GM18858 (cell line): Measurements from ENCODE around the gene PDX1.
"Not testable (repeated sequence)": the region's sequence is repeated elsewhere in the genome, so short reads cannot be mapped to it uniquely, and the experiment has no call there.

Experiments
- ATAC-seq: cut with Tn5 transposase; IDR thresholded peaks from one replicate; pipeline ENCODE4 v1.9.1; 2021; ENCODE audit not compliant: unreplicated experiment

PDX1 gene

DNA sequence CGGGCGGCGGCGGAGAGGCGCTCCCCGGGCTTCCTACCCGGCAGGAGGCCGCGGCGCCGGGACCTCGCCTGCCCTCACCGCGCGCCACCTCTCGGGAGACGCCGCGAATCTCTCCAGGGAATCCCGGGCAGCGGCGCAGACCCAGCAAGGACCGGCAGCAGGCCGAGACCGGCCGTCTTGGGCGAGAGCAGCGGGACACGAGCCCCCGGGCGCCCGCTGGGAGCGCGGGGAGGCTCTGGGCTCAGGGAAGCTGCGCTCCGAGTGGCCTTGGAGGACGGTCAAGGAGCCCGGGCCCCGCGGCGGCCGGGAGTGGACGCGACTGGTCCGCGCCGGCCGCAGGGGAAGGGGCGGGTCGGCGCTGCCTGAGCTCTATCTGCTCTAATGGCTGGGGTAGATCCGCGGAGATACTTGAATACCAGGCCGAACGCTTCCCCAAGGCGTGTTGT lies 34.6 kb downstream of the PDX1 start:
- ATAC-seq: no peak

DNA sequence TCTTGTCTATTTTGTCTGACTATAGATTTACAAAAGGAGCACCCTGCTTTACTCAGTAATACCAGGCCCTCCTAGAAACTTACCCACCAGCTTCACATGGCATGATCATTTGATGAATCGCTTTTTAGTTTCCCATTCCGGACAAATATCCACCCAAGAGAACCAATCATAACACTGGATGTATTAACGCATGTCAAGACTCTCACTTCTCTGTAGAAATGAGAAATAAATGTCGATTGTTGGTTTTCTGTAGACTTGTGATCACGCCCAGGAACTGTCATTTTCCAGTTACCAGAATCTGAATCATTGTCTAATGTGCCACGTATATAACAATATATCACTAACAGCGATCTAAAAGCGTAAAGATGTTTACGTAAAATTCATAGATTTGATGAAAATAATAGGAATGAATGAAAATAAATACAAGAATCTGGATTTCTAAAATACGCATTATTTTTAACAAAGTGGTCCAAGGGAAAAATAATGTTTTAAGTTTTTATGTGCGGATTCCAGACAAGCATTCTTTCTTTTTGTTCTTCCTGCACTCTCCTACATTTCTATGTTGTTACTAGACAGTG lies 35.3 kb downstream of the PDX1 start:
- no peak for ATAC-seq

DNA sequence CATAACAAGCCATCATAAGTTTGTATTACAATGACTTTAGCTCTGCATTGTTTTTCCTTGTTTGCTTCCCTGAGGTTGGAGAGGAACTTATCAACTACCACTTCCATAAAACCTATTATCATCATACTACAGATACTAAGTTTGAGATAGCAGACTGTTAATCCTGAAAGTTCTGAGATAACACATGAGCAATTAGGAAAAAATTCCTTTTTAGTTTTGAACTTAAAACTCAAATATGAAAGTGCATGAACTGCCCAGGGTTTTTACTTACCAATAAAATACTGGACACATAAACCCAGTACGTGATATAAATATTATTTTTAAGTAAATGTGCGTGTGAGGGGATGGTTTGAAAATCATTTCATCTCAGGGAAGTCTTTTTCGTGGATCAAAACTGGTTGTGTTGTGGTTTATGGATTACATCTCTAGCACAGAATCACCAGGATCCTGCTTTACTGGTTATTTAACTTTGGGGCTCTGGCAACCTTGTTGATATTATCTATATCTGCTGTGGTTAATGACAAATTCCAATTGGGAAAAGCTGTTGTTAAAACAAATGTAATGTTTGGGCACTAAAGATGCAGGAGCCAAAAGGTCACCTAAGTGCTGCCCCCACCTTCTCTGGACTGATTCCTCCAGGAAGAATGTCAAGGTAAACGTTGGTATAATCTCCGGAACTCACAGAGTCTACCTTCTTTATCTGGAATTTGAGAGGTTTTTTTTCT lies 36.9 kb downstream of the PDX1 start:
- ATAC-seq: no peak

DNA sequence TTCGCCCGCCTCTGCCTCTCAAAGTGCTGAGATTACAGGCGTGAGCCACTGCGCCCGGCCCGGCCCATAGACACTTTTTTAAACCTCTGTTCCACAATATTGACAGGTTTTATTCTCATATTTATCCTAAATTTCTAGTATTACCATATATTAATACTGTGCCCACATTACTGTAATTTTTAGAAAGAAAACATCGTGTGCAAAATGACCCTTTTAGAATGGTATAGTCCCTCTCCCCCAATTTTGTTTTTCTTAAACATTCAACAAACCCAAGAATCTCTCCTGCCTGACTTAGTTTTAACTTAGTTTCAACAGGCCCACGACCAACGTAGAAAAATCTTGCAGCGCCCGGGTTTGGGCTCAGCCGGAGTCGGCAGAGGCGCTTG lies 40.2 kb downstream of the PDX1 start:
- no peak for ATAC-seq

DNA sequence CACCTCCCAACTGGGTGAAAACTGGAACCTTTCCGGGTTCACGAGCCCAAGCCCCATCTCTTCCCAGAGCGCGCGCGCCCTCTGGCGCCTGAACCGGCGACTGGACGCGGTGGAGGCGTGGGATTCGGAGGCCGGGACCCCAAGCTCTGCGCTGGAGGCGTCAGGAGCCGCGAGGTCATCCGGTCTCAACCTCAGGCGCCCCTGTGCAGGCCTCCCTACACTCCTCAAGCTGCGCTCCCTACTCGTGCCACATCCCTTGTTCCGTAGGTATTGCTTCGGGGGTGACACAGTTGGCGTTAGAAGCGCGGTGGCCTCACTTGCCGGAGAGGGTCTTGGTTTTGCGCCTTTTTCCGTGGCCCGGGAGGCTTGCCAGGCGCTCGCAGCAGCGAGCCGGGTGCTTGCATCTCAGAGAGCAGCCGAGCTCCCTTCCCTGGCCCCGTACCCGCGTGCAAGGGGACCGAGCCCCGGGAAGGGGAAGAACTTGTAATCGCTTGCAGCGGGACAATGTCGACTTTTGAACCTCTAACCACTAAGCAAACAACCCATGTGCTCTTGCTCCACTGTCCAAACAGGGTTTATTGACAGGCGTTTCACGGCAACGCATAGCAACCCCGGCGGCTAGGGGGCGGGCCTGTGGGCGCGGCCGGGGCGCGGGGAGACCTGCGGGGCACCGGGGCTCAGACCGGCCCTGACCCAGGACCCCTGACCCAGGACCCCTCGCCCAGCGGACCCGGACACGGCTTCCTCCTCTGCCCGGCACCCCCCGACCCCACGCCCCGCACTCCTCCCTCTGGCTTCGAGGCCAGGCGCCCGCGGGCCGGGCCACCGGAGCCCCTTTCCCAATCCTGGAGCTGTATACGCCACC lies 40.8 kb downstream of the PDX1 start:
- ATAC-seq: no peak

DNA sequence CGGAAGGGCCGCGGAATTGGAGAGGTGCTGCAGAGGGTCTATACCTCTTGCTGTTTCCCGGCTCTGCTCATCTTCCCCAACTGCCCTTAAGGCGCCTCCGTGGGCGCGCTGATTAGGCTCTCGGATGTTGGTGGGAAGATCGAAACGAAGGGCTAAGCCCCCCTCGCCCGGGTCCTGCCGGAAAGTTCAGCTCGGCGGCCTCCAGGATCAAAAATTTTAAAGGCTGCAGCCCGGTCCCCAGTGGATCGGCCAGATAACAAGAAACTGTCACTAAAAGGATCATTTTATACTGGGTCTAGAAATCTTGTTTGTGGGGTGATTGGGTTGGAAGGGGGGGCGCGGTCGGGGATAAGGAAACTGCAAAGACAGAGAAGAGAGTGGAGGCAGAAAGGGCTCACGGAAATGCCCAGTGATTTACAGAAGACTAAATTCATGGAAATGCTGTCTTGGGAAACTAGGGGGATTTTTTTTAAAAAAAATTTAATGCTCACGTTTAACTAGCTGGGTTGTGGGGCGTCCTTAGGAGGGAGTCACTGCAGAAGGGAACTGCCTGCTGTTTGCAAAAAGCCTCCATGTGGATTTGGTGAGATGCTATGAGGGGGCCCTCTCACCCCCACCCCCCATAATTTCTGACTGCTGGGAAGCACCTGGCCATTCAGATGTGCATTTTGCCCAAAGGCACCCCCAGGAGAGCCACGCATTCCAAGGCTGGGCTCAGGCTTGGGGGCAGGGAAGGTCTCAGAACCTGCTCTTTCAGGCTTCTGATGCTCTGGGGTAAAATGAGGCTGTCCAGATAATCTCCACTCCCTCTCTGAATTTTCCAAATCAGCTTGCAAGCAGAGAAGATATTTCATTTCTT lies 41.7 kb downstream of the PDX1 start:
- no peak for ATAC-seq

DNA sequence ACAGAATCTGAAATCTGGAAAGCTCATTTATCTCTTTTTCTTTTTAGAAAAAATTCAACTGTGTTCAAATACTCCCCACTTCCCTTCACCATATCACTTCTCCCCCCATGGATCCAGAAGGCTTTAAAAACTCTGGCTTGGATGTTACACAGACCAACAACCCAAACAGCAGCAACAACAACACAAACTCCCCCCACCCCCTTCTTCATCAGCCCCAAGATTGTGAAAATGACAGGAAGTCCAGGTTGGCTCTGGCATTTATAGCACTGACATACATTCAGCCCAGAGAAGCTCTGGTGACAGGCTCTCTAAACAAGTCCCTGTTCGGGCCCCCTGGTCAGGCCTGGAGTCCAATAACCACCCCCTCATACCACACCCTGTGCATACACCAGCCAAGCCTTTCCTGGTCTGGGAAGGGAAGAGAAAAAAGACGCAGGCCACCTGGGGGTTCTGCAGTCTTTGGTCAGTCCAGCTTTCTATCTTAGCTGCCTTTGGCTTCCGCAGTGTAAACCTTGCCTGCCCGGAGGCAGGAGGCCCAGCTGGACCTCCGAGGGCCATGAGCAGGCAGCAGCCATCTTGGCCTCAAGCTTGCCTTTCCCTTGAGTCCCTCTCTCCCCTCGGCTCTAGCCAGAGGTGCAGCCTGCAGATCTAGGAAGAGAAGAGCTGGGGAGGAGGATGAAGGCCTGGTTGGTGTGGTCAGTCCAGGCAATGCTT lies 42.5 kb downstream of the PDX1 start:
- no peak for ATAC-seq

DNA sequence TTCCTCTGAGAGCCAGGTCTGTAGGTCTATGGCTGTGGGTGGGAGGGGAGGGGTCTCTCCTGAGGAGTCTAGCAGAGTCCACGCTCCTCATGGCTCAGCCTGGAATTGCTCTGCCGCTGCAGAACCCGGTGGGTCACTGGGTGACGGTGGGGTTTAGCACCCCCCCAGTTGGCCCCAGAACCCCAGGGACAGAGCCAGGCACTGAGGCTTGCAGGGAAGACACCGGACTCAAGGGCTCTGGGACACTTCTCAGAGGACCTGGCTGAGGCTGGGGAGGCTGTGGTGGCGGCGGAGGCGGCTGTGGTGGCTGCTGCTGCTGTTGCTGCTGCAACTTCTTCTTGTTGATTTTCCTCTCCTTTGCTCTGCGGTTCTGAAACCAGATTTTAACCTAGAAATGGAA lies 43.2 kb downstream of the PDX1 start:
- no peak for ATAC-seq

DNA sequence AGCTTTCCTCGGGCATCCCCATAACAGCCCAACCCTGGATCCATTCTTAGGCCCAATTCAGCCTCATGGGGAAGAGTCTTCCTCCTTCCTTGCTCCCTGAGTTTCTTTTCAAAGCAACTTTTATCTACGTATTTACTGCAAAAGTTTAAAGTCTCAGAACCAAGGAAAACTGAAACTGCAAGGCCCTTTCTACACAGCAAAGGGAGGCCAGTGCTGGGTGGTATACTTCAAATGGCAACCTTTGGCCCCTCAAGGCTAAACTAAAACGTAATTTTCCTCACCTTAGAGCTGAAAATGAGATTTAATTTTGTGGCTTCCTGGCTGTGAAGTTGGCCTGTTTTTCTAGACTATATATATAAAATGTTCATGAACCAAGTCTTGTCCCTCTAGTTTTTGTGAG lies 43.7 kb downstream of the PDX1 start:
- no peak for ATAC-seq

DNA sequence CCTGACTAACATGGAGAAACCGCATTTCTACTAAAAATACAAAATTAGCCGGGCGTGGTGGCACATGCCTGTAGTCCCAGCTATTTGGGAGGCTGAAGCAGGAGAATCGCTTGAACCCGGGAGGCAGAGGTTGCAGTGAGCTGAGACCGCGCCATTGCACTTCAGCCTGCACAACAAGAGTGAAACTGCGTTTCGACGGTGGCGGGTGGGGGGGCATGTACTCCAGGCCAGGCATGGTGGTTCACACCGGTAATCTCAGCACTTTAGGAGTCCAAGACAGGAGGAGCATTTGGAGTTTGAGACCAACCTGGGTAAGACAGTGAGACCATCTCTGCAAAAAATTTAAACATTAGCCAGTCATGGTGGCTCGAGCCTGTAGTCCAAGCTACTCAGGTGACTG lies 44.4 kb downstream of the PDX1 start:
- not testable (repeated sequence) for ATAC-seq

DNA sequence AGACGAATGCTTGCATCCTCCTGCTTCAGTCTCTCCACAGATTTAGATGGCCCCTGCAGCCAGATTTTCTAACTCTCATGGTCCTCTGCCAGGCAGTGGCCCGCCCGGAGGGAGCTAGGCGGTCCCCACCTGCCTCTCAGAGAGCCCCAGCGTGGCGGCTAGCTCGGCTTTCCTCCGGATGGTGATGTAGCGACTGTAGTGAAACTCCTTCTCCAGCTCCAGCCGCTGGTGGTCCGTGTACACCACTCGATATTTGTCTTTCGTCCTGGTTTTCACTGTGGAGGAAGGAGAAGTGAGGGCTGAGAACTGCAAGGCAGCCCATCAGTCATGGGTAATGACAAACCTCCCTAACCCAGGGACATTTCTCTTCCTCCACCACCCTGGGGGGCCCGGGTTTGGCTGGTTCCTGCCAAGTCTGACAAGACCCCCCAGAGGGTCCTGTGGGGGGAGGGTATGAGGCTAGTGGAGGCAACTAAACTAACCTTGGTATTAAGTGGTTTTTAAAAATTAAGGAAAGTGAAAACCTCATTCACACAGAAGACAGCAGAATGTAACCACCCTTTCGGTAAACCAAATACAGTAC lies 45.0 kb downstream of the PDX1 start:
- ATAC-seq: no peak

DNA sequence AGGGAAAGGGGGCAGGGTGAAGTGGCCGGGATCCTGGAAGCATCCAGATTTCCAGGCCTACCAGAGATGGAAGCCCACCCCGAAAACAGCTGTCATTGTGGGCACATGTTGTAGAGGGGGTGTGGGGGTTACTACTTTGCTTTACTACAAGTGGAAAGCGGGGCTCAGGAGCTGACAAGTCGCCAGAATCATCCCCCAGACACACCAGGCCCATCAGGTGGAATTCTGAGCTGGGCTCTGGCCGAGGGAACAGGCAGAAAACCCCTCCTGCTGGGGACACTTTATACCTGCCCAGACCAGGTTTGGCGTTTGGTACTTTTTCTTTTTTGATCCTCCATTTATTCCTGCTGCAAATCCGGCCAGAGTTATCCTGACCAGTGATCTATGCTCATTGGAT lies 45.5 kb downstream of the PDX1 start:
- ATAC-seq: no peak

DNA sequence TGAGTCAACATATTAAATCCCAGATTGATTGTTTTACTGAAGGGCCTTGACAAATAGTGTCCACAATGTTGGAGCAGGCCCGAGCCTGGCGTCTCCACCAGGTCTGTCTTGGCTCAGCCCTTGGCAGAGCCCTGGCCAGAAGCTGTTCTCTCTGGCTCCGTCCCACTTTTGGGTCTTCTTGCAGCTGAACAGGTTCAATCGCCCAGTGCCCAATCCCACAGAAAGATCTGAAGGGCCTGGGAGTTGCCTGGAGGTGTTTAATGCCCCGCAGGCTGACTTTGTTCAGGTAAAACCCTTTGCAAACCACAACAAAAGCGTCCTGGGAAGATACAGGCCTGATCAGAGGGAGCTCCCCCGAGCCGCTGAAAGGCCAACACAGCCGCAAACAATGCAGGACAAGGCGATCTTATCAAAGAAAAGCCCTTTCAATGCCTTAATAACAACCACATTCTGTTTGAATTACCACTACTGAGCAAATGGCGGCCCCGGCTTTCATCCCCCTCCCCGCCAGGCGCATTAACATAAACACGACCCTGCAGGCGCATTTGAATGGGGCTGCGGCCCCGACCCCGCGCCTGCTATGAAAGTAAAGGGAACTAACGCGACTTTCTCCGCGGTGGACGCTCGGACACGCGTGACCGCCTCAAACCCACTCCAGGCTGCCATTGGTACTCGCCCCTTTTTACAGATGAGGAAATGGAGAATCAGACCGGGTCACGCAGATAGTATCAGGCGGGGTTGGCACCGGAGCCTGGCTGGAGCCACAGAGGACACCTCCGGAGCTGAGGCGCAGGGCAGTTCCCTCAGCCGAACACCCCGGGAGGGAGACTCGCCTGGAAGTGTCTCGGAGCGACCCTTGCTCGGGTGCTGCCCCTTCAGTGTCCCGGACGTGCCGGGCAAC lies 46.2 kb downstream of the PDX1 start:
- ATAC-seq: no peak

DNA sequence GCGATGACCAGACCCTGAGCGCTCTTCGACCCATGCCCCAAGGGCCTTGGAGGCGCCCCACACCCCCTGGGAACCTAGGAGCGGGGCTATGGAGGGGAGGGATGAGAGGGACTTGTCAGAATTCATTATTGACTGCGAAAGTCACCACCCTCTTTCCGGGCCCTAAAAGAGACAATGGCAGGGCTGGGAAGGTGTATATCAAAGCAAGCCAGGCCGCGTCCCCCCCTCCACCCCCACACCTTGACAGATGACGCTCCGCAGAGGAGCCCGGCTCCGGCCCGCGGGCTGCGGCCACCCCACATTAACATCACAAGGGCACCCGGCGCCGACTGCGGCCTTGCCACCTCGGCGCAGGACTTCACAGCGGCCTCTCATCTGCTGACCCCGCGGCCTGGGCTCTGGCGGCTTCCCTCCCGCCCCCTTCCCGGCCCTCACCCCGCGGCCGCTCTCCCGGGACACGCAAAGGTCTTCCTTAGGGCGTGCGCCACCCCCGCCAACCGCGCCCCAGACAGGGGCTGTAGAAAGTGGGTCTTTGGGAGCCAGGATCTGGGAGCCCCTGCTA lies 46.9 kb downstream of the PDX1 start:
- ATAC-seq: no peak

DNA sequence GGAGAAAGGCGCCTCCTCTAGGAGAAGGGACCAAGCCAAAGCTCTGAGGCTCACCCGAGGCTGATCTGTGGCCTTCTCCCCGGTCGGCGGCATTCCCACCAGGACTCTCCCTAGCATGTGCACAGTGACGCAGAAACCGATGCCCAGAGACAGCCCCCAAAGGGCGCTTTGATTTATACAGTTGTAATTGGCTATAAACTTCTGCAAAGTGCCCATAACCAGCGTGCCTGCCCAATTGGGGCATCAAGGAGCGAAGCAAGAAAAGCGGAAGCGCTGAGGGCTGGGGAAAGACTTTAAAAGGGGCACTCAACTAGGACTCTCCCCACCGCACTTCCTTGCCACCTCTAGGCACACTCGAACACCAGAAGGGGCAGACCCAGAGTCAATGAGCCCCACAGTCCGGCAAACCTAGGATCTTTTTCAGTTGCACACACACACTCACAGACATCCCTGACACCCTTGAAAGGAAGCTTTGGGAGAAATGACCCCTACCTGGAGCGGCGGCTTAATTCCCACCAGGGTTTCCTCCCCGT lies 47.5 kb downstream of the PDX1 start:
- ATAC-seq: no peak

DNA sequence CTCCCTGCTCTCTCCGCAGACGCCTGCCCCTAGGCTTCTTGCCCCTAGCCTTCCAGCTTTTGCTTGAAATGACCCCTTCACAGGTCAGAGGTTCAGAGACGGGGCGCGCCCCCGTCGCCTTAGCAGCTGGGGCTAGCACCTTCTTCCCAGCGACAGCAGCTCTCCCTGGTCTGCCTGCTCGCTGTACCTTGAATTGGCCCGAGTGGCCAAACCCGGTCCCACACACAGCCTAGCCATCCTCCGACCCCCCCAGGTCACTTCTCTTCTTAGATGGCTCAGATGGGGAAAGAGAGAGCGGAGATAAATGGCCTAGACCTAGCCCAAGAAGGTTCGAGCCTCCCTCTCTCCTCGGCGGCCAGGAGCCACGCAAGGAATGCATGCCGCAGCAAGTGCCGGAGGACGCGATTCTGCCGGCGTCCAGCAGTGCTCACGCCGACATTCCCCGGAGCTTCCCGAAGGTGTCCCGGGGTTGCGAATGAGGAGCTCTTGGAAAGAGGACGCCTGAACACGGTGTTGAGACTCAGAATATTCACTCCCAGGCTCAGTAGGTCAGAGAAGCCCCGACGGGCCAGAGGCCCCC lies 48.0 kb downstream of the PDX1 start:
- no peak for ATAC-seq

DNA sequence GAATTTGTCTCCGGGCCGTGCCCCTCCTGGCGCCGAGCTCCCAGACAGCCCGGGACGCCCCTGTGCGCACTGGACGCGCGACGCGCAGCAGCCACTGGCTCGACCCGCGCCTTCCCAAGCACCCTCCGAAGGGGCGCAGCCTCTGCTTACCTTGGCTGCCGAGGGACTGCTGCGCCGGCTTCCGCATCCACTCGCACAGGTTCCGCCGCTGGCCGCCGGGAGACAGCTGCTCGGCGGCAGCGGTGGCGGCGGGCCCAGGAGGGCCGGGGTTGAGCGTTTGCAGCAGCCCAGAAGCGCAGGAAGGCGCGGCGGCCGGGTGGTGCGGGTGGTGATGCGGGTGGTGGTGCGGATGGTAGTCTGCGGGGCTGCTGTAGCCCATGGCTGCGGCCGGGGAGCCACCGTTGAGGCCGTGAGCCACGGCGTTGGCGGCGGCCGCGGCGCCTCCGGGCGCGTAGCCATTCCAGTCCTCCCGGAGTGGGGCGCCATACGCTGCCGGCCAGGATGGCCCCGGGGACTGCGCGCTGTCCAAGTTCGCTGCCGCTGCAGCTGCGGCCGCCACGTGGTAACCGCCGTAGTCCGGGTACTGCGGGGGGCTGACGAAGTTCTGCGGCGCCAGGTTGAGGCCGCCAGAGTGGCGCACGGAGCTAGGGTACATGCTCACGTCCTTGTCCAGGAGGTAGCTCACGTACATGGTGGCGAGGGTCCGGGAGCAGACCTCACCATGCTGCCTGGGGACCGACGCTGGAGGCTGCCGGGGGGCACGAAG lies 48.7 kb downstream of the PDX1 start:
- ATAC-seq: no peak
